GM12873 (cell line): ENCODE data around the gene CKB.

Experiments used
- CTCF ChIP-seq: IDR thresholded peaks from 2 replicates; pipeline ENCODE4 v1.5.1; 2012; ENCODE audit warnings: low read depth, mild to moderate bottlenecking, moderate library complexity, low read length, control low read depth; ENCODE audit not compliant: insufficient read depth; ENCODE audit errors: missing control alignments

The CKB gene

GRCh38 chr14:103533999-103534575 is 11.5 kb upstream of the CKB start:
- TF ChIP-seq CTCF, result no peak

GRCh38 chr14:103533137-103533998 is 10.7 kb upstream of the CKB start:
- no peak for TF ChIP-seq CTCF

- TF ChIP-seq CTCF, result no peak
These were observed 9.8 kb upstream of the CKB start for GRCh38 chr14:103532216-103533136.

- TF ChIP-seq CTCF, result no peak
These were observed 9.0 kb upstream of the CKB start for GRCh38 chr14:103531421-103532215.

GRCh38 chr14:103530831-103531230 is 8.2 kb upstream of the CKB start:
- no peak for TF ChIP-seq CTCF

- no peak for TF ChIP-seq CTCF
These were observed 7.8 kb upstream of the CKB start for GRCh38 chr14:103530390-103530789.
